ENCODE measurements around the gene B3GNT3.

B3GNT3 gene

GRCh38 chr19:17794731-17795494, at the start of gene B3GNT3:
B3GNT3 (plus strand) TSS chr19:17795138; CDS start chr19:17807808, 12,670 bp downstream.
- no peaks in the 10 kb centered on the region for H3K27me3 ChIP-seq (ENCODE audit: control insufficient read depth, insufficient read depth, low read length)
- peak within 1 kb of the TSS; percentile 38; the same call in 1 of the 2 replicates for H3K4me3 ChIP-seq (ENCODE audit: low read length)
- no CpG with 5 or more reads among the region's 50 CpGs for WGBS (ENCODE audit: insufficient coverage, insufficient read length)
- no peaks in the 10 kb centered on the region for H3K9me3 ChIP-seq (ENCODE audit: control insufficient read depth, insufficient read depth, low read length)
- H3K4me1 ChIP-seq (ENCODE audit: control insufficient read depth, insufficient read depth, low read length), result peaks cover 2% of the 10 kb centered on the region; the same call in 1 of the 2 replicates
- H3K36me3 ChIP-seq (ENCODE audit: control insufficient read depth, insufficient read depth, low read length), result no peaks in the 10 kb centered on the region
- no peak for DNase-seq (ENCODE audit: low read depth, low spot score)
- H3K27ac ChIP-seq (ENCODE audit: low read length), result no peak within 1 kb of the TSS

- H3K27ac ChIP-seq (ENCODE audit: low read length), result no peak overlapping the region
- no CpG with 5 or more reads among the region's 75 CpGs for WGBS (ENCODE audit: insufficient coverage, insufficient read length)
- no peaks in the 10 kb centered on the region for H3K36me3 ChIP-seq (ENCODE audit: control insufficient read depth, insufficient read depth, low read length)
- H3K27me3 ChIP-seq (ENCODE audit: control insufficient read depth, insufficient read depth, low read length), result no peaks in the 10 kb centered on the region
- H3K4me3 ChIP-seq (ENCODE audit: low read length), result peak overlapping the region; percentile 82
- H3K4me1 ChIP-seq (ENCODE audit: control insufficient read depth, insufficient read depth, low read length), result no peaks in the 10 kb centered on the region
- DNase-seq (ENCODE audit: low read depth, low spot score), result peak; percentile 75
- H3K9me3 ChIP-seq (ENCODE audit: control insufficient read depth, insufficient read depth, low read length), result no peaks in the 10 kb centered on the region
Observed at GRCh38 chr19:17747205-17748098, 47.5 kb upstream of the B3GNT3 start.

GRCh38 chr19:17748884-17749638, 45.9 kb upstream of the B3GNT3 start:
- H3K4me3 ChIP-seq (ENCODE audit: low read length), result no peak overlapping the region
- no peaks in the 10 kb centered on the region for H3K27me3 ChIP-seq (ENCODE audit: control insufficient read depth, insufficient read depth, low read length)
- no peaks in the 10 kb centered on the region for H3K9me3 ChIP-seq (ENCODE audit: control insufficient read depth, insufficient read depth, low read length)
- WGBS (ENCODE audit: insufficient coverage, insufficient read length), result no CpG with 5 or more reads among the region's 6 CpGs
- no peak for DNase-seq (ENCODE audit: low read depth, low spot score)
- H3K36me3 ChIP-seq (ENCODE audit: control insufficient read depth, insufficient read depth, low read length), result no peaks in the 10 kb centered on the region
- H3K4me1 ChIP-seq (ENCODE audit: control insufficient read depth, insufficient read depth, low read length), result no peaks in the 10 kb centered on the region
- H3K27ac ChIP-seq (ENCODE audit: low read length), result no peak overlapping the region

- DNase-seq (ENCODE audit: low read depth, low spot score), result no peak
- Histone ChIP-seq H3K27me3 (ENCODE audit: control insufficient read depth, insufficient read depth, low read length) (no peaks in the 10 kb centered on the region), H3K4me3 (ENCODE audit: low read length) (no peak overlapping the region), H3K9me3 (ENCODE audit: control insufficient read depth, insufficient read depth, low read length) (no peaks in the 10 kb centered on the region), H3K27ac (ENCODE audit: low read length) (no peak overlapping the region), H3K36me3 (ENCODE audit: control insufficient read depth, insufficient read depth, low read length) (no peaks in the 10 kb centered on the region), H3K4me1 (ENCODE audit: control insufficient read depth, insufficient read depth, low read length) (no peaks in the 10 kb centered on the region)
- no CpG with 5 or more reads among the region's 8 CpGs for WGBS (ENCODE audit: insufficient coverage, insufficient read length)
Observed at GRCh38 chr19:17749912-17750317, 45.0 kb upstream of the B3GNT3 start.

- H3K4me1 ChIP-seq (ENCODE audit: control insufficient read depth, insufficient read depth, low read length), result no peaks in the 10 kb centered on the region
- no peaks in the 10 kb centered on the region for H3K27me3 ChIP-seq (ENCODE audit: control insufficient read depth, insufficient read depth, low read length)
- no peaks in the 10 kb centered on the region for H3K9me3 ChIP-seq (ENCODE audit: control insufficient read depth, insufficient read depth, low read length)
- H3K36me3 ChIP-seq (ENCODE audit: control insufficient read depth, insufficient read depth, low read length), result no peaks in the 10 kb centered on the region
- WGBS (ENCODE audit: insufficient coverage, insufficient read length), result no CpG with 5 or more reads among the region's 28 CpGs
- no peak within 1 kb of the TSS for H3K4me3 ChIP-seq (ENCODE audit: low read length)
- H3K27ac ChIP-seq (ENCODE audit: low read length), result no peak within 1 kb of the TSS
- DNase-seq (ENCODE audit: low read depth, low spot score), result no peak
Observed at GRCh38 chr19:17751103-17751911, 43.6 kb upstream of the B3GNT3 start, which contains the start of gene FCHO1. FCHO1 (plus strand) TSS chr19:17751477; CDS start chr19:17755165, 3,688 bp downstream.

GRCh38 chr19:17751912-17752273, 43.0 kb upstream of the B3GNT3 start:
- no CpG with 5 or more reads among the region's 2 CpGs for WGBS (ENCODE audit: insufficient coverage, insufficient read length)
- H3K27me3 ChIP-seq (ENCODE audit: control insufficient read depth, insufficient read depth, low read length), result no peaks in the 10 kb centered on the region
- DNase-seq (ENCODE audit: low read depth, low spot score), result no peak
- no peaks in the 10 kb centered on the region for H3K4me1 ChIP-seq (ENCODE audit: control insufficient read depth, insufficient read depth, low read length)
- no peaks in the 10 kb centered on the region for H3K36me3 ChIP-seq (ENCODE audit: control insufficient read depth, insufficient read depth, low read length)
- no peaks in the 10 kb centered on the region for H3K9me3 ChIP-seq (ENCODE audit: control insufficient read depth, insufficient read depth, low read length)
- H3K4me3 ChIP-seq (ENCODE audit: low read length), result no peak overlapping the region
- H3K27ac ChIP-seq (ENCODE audit: low read length), result no peak overlapping the region

- DNase-seq (ENCODE audit: low read depth, low spot score), result no peak
- WGBS (ENCODE audit: insufficient coverage, insufficient read length), result no CpG with 5 or more reads among the region's 7 CpGs
- H3K9me3 ChIP-seq (ENCODE audit: control insufficient read depth, insufficient read depth, low read length), result no peaks in the 10 kb centered on the region
- no peak overlapping the region for H3K4me3 ChIP-seq (ENCODE audit: low read length)
- no peaks in the 10 kb centered on the region for H3K4me1 ChIP-seq (ENCODE audit: control insufficient read depth, insufficient read depth, low read length)
- no peak overlapping the region for H3K27ac ChIP-seq (ENCODE audit: low read length)
- H3K27me3 ChIP-seq (ENCODE audit: control insufficient read depth, insufficient read depth, low read length), result no peaks in the 10 kb centered on the region
- H3K36me3 ChIP-seq (ENCODE audit: control insufficient read depth, insufficient read depth, low read length), result no peaks in the 10 kb centered on the region
Observed at GRCh38 chr19:17752865-17753639, 41.9 kb upstream of the B3GNT3 start.

GRCh38 chr19:17753976-17754375, 41.0 kb upstream of the B3GNT3 start:
- no peaks in the 10 kb centered on the region for H3K4me1 ChIP-seq (ENCODE audit: control insufficient read depth, insufficient read depth, low read length)
- no CpG with 5 or more reads among the region's 9 CpGs for WGBS (ENCODE audit: insufficient coverage, insufficient read length)
- no peak for DNase-seq (ENCODE audit: low read depth, low spot score)

GRCh38 chr19:17754634-17755442, 40.1 kb upstream of the B3GNT3 start:
- H3K4me3 ChIP-seq (ENCODE audit: low read length), result no peak overlapping the region
- H3K9me3 ChIP-seq (ENCODE audit: control insufficient read depth, insufficient read depth, low read length), result no peaks in the 10 kb centered on the region
- WGBS (ENCODE audit: insufficient coverage, insufficient read length), result no CpG with 5 or more reads among the region's 5 CpGs
- DNase-seq (ENCODE audit: low read depth, low spot score), result no peak
- no peaks in the 10 kb centered on the region for H3K27me3 ChIP-seq (ENCODE audit: control insufficient read depth, insufficient read depth, low read length)
- H3K4me1 ChIP-seq (ENCODE audit: control insufficient read depth, insufficient read depth, low read length), result no peaks in the 10 kb centered on the region
- H3K27ac ChIP-seq (ENCODE audit: low read length), result no peak overlapping the region
- no peaks in the 10 kb centered on the region for H3K36me3 ChIP-seq (ENCODE audit: control insufficient read depth, insufficient read depth, low read length)

More at GRCh38 chr19:17753976-17754375, 41.0 kb upstream of the B3GNT3 start:
- H3K9me3 ChIP-seq (ENCODE audit: control insufficient read depth, insufficient read depth, low read length), result no peaks in the 10 kb centered on the region
- no peaks in the 10 kb centered on the region for H3K27me3 ChIP-seq (ENCODE audit: control insufficient read depth, insufficient read depth, low read length)
- H3K27ac ChIP-seq (ENCODE audit: low read length), result no peak overlapping the region
- H3K4me3 ChIP-seq (ENCODE audit: low read length), result no peak overlapping the region
- no peaks in the 10 kb centered on the region for H3K36me3 ChIP-seq (ENCODE audit: control insufficient read depth, insufficient read depth, low read length)

Measured in iPS DF 6.9 (cell line).